Measurements from ENCODE around the gene VPS37B.

The VPS37B gene

DNA sequence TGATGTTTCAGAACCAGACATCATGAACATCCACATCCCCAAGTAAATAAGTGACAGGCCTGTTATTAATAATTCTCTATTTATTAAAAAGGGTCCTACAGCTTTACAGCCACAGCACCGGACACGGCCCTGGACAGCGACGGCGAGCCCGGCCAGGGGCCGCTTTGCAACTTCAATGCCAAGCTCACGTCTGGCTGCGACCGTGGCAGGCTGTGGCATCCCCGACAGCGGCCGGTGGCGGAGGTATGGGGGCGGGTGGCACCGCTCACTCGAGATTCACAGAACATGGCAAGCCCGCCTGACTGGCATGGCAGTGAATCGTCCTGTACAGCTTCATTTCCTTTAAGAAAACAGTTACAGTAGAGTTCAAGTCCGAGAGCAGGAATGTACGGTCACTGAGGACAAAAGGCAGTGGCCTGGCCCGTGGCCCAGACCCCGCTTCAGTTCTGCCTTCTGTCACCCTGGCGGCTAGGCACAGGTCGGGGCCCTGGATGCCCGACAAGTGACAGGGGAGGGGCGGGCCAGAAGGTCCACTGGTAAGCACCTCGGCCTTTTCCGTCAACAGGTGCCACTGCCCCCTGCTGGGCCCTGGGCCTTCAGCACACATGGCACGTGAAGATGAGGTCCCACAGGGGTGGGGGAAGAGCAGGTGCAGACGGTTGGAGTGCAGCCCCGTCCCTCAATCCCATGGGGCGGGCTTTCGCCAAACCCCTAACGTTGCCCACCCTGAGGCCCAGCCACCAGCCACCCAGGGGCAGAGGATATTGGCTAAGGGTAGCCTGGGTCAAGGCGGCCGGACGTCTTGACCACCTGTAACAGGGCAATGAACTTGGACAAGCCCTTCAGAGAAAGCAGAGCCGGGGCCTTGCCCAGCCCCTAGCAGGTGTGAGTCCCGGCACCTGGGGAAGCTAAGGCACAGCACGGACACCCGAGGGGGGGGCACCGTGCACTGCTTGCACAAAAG is 30.4 kb downstream of the VPS37B start:
- DNase-seq, result peak; percentile 26

DNA sequence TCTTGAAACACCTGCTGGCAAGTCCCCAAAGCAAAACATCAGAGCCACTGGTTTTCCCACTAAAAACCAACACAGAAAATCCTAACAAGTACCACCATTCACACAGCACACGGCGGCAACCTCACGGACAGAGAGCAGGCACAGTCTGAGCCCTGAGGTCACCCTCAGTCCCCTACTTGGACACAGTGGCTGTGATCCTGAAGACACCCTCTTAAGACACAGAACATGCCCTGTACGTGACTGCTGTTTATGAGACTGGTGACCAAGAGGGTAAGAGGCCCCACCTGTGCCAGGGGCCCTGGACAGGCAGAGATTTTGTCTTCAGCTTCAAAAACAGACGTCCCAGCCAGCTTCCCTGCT is 31.1 kb downstream of the VPS37B start:
- DNase-seq, result no peak

DNA sequence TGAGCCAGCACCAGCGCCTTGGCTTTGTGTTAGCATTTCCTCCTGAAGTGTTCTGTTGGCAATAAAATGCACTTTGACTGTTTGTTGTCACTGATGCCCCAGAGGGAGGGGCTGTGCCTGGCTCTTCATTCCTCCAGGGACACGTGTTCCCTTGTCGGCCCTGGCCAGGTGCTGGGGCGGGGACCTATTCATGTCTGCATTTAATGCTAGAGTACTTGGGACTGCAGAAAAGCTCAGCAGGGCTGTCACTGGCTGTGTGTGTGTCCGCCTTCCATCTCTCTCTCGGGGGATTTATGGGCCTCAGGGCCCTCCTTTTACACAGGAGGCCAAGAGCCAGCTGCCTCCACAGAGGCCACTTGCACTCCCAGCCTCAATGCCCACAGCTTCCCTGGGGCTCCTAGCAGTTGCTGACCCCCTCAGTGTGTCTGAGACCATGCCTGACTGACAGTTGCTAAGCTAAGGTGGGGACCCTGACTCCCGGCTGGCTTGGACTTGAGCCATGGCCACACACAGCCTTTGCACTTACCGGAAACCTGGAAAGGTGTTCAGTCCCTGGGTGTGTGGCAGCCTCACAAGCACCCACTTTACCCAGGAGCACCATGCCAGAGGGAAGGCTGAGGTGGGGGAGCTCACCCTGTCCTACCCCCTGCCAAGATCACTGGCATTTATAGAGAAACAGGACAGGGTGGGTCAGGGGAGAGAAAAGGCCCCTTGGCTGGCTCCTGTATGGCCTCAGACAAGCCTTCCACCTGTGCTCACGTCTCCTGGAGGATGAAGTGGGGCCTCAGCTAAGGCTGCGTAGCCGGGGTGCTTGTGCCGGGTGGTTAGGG is 32.8 kb downstream of the VPS37B start:
- no peak for DNase-seq

DNA sequence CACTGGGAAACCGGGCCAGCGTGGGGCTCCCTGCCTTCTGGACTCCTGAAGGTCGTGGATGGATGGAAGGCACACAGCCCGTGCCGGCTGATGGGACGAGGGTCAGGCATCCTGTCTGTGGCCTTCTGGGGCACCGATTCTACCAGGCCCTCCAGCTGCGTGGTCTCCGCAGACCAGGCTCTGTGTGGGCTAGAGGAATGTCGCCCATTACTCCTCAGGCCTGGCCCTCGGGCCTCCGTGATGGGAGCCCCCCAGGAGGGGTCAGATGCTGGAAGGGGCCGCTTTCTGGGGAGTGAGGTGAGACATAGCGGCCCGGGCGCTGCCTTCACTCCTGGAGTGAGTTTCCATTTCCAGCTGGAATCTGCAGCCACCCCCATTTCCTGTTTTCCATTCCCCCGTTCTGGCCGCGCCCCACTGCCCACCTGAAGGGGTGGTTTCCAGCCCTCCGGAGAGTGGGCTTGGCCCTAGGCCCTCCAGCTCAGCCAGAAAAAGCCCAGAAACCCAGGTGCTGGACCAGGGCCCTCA is 33.8 kb downstream of the VPS37B start:
- DNase-seq, result no peak

DNA sequence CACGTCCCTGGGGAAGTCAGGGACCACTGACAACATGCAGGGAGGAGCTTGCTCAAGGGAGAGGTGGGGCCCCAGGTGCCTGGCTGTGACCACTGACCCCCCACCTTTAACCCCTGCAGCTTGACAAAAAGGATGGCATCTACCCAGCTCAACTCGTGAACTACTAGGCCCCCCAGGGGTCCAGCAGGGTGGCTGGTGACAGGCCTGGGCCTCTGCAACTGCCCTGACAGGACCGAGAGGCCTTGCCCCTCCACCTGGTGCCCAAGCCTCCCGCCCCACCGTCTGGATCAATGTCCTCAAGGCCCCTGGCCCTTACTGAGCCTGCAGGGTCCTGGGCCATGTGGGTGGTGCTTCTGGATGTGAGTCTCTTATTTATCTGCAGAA is 34.3 kb downstream of the VPS37B start:
- DNase-seq, result no peak

DNA sequence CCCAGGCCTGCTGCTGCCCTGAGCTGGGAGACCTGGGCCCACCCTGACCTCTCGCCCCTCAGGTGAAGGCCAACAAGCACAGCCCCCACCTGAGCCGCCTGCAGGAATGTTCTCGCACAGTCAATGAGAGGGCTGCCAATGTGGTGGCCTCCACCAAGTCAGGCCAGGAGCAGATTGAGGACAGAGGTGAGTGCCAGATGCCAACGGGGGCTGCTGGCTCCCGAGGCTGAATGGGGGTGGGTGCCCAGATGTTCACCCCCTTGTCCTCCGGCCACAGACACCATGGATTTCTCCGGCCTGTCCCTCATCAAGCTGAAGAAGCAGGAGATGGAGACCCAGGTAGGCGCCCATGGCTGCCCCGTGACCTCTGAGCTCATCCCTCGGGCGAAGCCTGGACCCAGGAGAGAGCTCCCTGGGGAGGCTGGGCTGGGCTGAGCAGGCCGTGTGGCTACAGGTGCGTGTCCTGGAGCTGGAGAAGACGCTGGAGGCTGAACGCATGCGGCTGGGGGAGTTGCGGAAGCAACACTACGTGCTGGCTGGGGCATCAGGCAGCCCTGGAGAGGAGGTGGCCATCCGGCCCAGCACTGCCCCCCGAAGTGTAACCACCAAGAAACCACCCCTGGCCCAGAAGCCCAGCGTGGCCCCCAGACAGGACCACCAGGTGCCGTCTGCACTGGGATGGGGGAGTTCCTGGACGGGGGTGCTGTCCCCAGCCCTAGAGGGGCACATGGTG is 34.9 kb downstream of the VPS37B start:
- DNase-seq, result no peak

DNA sequence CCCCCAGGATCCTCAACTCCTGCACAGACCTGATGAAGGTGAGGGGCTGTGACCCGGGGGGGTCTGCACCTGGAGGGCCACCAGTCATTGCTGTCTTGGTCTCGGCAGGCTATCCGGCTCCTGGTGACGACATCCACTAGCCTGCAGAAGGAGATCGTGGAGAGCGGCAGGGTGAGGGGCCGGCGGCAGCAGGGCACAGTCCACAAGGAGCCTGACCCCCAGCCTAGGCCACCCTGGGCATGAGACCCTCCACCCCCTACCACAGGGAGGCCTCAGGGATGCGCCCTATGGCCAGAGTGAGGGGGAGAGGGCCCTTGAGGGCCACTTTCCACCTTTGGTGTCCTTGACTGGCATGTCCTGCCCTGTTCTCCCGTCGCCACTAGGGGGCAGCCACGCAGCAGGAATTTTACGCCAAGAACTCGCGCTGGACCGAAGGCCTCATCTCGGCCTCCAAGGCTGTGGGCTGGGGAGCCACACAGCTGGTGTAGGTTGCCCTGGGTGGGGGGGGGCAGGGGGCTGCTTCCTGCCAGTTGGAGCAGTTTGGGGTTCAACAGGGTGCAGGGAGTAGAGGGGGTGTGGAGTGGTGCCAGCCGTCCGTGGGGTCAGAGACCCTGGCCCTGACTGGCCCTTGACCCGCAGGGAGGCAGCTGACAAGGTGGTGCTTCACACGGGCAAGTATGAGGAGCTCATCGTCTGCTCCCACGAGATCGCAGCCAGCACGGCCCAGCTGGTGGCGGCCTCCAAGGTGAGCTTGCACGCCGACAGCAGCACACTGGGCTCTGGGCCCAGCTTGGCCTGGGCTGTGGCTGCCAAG is 35.7 kb downstream of the VPS37B start:
- DNase-seq, result peak; percentile 78

DNA sequence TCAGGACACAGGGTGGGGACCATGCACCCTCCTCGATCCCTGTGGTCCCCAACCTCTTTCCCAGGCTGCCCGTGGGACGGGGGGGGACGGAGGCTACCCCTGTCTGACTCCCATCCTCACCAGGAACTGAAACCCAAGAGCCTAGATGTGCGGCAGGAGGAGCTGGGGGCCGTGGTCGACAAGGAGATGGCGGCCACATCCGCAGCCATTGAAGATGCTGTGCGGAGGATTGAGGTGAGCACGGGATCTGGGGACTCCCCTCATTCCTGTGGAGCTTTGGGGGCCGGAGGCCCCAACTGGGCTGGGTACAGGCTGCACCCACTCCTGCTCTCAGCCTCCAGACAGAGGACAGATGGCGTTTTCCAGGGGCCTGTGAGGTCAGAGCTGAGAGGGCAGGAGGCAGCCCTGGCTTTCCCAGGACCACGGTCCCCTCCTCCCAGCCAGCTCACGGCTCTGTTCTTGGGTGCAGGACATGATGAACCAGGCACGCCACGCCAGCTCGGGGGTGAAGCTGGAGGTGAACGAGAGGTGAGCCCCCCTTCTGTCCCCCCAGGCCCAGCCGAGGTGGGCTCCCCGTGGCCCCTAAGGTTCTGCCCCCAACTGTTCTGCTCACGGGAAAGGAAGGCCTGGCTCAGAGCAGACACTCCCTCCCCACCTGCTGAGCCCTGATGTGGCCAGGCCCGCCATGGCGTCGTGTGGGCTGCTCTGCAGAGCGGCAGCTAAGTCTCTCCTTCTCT is 36.5 kb downstream of the VPS37B start:
- no peak for DNase-seq

DNA sequence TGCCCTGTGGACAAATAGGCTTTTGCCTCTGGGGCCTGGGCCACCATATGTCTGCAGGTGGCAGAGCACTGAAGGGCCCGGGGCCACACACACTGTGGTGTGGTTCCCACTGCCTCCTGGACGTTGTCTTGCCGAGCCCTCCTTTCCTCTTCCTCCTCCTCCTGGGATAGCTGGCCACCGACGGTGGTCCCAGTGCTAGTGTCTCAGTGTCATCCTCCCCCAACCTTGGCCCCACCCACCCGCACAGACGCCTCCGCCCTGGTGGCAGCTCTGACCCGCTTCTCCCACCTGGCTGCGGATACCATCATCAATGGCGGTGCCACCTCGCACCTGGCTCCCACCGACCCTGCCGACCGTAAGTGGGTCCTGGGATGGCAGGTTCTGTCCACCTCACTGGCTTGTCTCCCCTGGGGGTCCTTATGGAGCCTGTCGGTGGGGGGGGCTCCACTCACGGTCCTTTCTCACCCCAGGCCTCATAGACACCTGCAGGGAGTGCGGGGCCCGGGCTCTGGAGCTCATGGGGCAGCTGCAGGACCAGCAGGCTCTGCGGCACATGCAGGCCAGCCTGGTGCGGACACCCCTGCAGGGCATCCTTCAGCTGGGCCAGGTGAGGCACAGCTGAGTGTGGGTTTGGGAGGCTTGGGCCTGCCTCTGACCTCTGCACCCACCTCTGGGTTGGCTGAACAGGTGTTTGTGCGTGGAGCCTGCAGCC is 37.2 kb downstream of the VPS37B start:
- DNase-seq, result no peak

DNA sequence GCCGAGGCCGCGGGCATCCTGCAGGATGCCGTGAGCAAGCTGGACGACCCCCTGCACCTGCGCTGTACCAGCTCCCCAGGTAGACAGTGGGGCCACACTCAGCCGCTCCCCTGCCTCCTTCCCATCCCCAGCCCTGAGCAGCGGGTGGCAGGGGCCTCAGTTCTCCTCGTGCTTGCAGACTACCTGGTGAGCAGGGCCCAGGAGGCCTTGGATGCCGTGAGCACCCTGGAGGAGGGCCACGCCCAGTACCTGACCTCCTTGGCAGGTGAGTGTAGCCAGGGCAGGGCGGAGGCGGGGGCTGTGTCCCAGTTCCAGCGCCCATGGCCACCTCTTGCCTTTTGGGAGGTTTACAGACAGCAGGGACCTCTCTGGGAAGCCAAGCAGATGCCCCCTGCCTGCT is 37.8 kb downstream of the VPS37B start:
- DNase-seq, result no peak

DNA sequence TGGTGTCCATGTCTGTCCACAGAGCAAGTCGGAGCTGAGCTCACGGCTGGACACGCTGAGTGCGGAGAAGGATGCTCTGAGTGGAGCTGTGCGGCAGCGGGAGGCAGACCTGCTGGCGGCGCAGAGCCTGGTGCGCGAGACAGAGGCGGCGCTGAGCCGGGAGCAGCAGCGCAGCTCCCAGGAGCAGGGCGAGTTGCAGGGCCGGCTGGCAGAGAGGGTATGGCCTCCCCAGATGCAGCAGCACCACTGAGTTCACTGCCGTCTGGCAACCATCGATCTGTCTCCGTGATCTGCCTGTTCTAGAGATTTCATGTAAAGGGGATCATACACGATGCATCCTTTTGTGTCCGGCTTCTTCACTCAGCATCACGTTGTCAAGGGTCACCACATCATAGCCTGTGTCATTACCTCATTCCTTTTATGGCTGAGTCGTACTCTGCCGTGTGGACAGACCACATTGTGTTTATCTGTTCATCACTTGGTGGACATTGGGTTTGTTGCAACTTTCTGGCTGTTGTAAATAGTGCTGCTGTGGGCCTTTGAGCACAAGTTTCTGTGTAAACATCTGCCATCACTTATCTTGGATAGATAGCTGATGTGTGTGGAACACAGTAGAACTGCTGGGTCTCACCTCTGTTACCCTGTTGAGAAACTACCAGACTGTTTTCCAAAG is 38.8 kb downstream of the VPS37B start:
- DNase-seq, result no peak

DNA sequence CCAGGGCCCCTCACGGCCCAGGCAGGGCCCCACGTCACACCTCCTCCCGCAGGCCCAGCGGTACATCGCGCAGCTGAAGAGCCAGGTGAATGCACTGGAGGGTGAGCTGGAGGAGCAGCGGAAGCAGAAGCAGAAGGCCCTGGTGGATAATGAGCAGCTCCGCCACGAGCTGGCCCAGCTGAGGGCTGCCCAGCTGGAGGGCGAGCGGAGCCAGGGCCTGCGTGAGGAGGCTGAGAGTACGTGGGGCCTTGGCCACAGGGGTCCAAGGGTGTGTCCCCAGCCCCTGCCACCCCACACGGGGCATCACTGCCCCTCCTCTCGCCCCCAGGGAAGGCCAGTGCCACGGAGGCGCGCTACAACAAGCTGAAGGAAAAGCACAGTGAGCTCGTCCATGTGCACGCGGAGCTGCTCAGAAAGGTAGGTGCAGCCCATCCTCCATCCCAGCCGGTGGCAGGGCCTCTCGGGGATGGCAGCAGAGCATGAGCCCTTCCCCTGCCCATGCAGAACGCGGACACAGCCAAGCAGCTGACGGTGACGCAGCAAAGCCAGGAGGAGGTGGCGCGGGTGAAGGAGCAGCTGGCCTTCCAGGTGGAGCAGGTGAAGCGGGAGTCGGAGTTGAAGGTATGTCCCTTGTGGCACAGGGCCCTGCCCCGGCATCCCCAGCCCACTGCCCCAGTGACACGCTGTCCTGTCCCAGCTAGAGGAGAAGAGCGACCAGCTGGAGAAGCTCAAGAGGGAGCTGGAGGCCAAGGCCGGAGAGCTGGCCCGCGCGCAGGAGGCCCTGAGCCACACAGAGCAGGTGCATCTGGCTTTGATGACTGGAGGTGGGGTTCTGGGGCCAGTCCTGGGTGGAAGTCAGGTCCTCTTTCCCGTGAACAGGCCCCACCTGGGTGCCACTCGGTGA is 39.7 kb downstream of the VPS37B start:
- DNase-seq, result no peak

DNA sequence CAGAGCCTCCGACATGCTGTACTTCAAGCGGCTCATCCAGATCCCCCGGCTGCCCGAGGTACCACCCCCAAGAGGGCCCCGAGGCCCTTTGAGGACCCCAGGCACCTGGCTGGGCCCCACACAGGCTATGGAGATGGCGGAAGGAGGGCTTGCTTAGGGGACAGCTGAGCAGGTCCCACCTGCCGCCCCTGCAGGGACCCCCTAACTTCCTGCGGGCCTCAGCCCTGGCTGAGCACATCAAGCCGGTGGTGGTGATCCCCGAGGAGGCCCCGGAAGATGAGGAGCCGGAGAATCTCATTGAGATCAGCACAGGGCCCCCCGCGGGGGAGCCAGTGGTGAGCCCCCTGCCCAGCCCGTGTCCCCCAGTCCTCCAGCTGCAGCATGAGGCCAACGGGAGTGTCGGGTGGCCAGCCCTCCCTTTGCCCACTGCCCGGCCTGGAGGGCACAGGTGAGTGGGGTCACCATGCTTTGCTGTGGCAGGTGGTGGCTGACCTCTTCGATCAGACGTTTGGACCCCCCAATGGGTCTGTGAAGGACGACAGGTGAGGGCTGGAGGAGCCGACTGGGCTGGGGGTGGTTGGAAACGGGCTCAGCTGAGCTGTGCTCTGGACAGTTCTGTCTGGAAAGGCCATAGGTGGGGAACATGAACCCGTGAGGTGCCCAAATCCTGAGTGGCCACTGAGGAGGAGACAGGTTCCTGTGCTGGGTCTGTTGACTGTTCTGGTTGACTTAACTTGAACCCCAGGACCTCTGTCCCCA is 40.7 kb downstream of the VPS37B start:
- DNase-seq, result no peak

DNA sequence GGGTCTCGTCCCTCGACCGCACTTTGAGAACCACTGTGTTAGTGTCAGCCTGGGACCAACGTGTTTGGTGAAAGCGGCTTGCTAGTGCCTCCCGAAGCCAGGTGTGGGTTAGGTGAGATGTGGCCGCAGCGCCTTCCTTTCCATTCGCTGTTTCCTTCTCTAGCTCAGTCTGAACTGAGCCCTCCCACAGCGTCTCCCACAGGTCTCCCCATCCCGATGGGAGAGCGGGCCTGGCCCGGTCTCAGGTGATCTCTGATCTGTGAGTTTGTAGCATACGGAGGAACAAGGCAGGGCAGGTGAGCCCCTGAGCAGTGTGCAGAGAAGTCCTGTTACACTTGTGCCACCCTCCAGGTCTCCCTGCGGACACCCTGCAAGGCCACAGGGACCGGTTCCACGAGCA is 41.4 kb downstream of the VPS37B start:
- no peak for DNase-seq

DNA sequence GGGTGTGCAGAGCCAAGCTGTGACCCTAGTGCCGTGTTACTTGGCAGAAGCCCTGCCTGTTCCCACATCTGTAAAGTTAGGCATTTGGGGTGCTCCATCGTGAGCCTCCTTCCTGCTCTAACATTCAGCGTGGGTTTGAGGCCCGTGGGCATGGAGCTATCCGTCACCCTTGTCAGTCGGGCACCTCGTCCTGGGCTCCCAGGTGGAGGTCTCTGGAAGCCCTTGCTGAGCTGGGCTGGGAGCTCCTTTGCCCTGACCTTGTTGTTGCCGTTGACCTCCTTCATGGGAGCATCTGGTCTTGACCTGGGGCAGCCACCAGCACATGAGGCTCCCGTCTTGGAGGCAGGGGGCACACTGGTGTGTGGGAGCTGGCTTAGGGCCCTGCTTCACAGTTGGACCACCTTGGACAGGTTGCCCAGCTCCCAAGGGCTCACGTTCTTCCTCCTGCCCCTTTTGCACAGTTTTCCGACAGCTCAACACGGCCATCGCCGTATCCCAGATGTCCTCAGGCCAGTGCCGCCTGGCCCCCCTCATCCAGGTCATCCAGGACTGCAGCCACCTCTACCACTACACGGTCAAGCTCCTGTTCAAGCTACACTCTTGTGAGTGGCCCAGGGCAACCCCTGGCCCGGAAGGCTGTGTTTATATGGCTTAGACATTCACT is 42.2 kb downstream of the VPS37B start:
- DNase-seq, result no peak

DNA sequence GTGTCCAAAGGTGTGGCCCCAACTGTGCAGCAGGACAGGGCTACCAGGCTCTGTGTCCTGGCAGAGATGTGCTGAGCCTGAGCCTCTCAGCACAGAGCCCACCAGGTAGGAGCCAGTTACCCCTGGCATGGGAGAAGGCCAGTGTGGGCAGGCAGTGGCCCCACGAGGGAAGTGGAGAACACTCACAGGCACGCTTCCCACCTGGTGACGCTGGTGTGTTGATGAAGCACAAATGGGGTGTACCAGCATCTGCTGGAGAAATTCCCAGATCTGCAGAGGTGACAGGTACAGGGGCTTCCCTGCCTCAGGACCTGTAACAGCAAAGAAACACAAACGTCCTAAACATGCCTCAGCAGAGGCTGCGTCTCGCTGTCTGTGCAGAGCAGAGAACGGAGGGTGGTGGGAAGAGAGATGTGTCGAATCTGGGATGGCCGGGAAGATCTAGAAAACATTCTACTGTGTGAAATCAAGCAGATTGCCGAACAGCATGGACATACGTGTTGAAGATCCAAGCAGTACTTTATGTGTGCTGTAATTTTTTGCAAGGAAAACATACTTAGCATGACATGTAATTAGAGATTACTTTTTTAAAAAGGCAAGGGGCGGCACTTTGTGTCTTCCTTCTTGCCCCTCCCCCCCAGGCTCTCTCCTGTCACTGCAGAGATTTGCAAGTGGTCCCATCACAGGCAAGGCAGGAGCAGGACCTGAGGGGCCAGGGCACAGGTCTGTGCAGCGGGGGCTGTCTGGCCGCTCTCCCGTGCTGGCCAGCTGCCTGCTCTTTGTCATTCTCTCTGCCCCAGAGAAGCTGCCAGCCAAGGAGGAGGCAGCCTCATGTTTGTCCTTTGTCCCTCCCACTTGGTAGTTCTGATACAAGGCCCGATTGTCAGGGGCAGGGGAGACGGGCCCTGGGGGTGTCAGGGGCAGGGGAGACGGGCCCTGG is 43.3 kb downstream of the VPS37B start:
- DNase-seq, result no peak

DNA sequence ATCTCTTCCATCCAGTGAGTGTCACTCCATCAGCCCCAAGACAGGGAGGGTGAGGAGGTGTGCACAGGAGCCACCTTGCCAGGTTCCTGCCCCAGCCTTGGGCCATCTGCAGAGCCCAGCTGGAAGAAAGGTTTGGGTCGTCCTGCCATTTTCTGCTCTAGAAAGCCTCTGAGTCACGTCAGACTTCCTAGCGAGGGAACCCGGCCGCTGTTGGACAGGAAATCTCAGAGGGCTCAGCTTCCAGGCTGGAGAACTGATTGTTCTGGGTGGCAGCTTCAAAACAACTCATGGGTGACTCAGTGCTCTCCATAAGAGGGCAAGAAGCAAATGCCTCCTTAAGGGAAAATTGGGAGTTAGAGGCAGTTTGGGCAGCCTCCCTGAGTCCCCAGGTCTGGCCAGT is 44.1 kb downstream of the VPS37B start:
- no peak for DNase-seq

Measured in CD4-positive, alpha-beta T cell treated with Interleukin-15 for 1 hour (primary cell).